ENCODE data around the gene USB1.

USB1 gene, protein sequence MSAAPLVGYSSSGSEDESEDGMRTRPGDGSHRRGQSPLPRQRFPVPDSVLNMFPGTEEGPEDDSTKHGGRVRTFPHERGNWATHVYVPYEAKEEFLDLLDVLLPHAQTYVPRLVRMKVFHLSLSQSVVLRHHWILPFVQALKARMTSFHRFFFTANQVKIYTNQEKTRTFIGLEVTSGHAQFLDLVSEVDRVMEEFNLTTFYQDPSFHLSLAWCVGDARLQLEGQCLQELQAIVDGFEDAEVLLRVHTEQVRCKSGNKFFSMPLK

DNA sequence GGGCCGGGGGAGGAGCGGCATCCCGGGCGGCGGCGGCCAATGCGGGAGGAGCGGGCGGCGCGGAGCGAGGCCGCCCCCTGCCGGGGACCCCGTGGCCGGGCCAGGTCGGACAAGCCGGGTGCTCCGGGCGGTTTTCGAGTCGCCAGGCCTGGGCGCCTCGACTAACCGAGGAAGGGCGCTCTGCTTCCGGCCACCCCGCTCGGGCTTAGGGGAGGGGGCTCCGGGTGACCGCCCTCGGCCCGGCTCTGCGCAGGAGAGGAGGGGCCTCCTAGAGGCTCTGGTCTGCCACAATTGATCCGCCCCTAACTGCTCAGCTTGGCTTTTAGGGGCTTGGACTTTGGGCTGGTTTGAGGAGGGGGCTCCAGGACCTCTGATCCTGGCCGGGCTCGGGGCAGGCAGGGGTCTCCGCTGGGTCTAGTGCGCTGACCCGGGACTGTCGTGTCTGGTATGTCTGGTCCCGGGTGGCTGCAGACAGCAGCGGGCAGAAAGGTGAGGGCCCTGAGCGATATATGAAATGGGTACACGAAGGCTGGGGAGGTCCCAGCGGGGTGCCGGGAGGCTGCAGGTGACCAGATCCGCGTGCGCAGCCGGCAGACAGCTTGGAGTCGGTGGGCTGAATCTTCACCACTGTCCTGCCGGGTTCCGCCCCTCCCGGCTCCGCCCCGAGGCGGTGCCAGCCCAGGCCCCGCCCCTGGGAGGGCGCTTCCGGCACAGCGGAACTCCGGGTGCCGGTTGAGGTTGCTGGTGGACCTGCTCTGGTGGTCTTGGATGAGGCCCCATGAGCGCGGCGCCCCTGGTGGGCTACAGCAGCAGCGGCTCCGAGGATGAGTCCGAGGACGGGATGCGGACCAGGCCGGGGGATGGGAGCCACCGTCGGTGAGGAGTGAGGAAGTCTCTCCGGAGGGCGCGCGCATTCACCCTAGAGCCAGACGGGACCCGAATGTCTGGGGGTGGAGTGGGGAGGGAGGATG, at the start of gene USB1:
Gene USB1 (plus strand): TSS at position 702 of the 971 bp plus-strand sequence. CDS start 77 bp downstream, at position 779.
- DNase-seq (ENCODE audit: low read depth in 4 of 4, low spot score in 1 of 4), result peak; percentile 56 to 77 (median 68)

DNA sequence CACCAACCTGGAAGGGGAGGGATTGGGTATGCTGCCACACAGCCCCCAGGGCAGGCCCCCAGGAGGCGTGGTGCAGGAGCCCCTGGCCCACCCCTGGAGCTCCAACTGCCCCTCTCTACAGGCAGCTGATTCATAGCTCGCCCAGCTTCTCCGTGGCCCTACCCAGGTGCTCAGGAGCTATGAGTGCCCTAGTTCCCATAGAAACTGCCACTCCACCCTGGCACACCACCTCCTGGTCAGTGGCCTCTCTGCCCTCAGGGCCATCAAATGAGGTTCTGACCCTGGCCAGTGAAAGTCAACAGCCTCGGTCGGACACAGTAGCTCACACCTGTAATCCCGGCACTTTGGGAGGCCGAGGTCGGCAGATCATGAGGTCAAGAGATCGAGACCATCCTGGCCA, 48.3 kb upstream of the USB1 start:
- no peak for DNase-seq (ENCODE audit: low read depth in 4 of 4, low spot score in 1 of 4)

DNA sequence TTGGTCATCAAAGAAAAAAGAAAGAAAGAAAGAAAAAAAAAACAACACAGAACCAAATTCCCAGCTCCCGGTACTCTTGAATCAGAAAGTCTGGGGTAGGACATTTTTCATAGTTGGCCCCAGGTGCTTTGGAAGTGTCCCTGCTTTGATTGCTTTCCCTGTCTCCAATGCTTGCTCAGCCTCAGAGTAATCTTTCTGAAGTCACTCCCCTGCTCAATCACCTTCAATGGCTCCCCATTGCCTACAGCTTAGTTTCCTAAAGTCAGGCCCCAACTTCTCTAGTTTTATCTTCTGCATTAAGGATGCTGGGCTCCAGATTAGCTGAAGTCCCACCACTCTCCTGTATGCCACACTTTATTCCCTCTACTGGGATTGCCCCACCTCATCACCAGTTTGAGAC, 47.4 kb upstream of the USB1 start:
- no peak for DNase-seq (ENCODE audit: low read depth in 4 of 4, low spot score in 1 of 4)

DNA sequence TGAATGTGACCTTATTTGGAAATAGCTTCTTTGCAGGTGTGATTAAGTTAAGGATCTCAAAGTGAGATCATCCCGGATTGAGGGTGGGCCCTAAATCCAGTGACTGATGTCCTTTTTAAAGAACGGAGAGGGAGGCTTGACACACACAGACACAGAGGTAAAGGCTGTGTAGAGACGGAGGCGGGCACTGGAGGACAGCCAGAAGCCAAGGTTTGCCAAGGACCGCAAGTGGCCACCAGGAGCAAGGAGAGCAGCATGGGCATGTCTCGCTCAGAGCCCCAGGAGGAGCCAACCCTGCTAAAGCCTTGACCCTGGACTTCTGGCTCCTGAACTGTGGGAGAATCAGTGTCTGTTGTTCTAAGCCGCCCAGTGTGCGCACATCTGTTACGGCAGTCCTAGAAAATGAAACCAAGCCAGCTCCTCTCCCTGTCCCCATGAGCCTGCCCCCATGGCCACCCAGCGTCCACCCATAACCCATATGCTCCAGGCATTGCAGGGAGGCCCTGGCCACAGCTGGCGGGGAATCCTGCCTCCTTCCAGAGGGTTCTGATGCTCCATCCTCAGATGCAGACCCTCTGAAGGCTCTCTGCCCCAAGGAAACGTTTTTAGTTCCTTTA, 45.5 kb upstream of the USB1 start:
- DNase-seq (ENCODE audit: low read depth in 4 of 4, low spot score in 1 of 4), result no peak

DNA sequence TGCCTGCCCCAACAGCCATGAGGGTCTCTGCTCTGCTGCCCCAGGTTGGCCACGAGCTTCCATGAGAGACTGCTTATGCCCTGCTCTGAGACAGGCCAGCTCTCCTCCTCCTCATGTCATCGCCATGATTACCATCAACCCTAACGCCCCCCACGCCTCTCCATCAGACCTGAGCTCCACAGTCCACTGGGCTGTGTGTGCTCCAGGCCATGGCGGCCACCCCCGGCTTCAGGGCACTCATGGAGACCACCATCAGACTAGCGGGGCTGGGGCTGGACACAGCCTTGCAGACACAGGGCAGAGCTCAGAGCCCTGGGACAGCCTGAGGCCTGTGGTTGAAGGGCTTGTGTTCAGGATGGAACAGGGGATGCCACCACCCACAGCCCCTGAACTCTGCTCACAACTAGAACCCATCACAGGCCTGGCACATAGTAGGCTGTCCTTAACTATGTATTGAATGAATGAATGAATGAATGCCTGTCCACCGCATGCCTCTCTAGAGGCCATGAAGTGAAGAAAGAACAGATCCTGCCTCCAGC, 44.9 kb upstream of the USB1 start:
- DNase-seq (ENCODE audit: low read depth in 4 of 4, low spot score in 1 of 4), result no peak

DNA sequence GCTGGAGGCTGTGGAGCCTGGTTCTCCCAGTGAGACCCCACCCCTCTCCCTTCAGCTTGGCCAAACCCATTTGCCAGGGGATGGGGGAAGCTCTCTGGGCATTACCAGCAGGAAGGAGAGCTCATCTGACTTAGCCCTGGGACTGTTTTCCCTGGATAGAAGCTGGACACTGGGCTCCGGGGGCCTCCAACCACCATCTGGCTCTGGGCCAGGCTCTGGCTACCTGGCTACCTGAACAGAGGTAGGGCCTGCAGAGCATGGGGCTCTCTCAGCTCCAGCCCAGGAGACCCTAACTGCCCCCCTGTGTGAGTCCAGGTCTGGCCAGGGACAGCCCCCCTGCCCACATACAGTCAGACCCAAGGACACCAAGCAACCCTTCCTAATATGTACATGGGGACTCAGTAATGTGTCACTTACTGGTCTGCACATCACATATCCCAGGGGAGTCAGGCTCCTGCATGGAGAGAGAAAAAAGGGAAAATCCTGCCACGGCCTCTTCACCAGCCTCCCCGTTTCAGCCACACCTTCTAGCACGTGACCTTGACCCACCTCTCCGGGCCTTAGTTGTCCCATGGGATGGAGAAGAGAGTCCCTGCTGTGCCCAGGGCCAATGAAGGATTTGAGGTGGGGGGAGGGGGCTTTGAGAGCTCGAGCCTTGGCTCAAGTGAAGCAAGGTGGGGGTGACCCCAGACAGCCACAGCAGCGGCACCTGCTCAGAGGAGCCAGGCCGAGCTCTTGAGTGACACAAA, 44.1 kb upstream of the USB1 start:
- no peak for DNase-seq (ENCODE audit: low read depth in 4 of 4, low spot score in 1 of 4)

DNA sequence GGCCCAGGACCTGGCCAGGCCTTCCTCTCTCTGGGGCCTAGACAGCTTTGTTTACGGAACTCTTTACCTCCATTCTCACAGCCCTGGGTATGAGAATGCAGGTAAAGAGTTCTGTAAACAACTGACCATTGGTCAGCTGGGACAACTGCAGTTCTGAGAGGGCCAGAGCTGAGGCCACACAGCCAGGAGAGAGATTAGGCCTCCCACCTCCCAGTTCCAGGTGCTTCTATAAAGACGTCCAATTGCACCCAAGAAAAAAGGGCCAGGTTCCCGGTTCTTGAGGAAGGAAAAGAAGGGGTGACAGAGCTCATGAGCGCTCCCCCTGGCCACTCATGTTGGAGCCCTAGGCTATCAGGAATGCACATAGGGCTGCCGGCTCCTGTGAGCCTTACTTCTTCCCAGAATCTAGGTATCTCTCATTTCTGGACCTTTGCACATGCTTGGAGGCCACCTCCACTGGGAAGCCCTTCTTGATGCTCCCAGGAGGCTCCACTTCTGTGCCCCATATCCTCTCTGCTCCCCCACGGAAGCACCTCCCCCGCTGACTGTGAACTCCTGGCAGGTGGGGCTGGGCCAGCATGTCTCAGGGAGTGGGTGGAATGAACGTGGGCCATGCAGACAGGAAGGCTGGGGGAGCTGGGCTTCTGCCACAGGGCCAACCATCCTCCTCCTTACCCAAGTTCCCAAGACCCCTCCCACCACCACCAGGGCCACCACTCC, 43.4 kb upstream of the USB1 start:
- DNase-seq (ENCODE audit: low read depth in 4 of 4, low spot score in 1 of 4), result no peak

DNA sequence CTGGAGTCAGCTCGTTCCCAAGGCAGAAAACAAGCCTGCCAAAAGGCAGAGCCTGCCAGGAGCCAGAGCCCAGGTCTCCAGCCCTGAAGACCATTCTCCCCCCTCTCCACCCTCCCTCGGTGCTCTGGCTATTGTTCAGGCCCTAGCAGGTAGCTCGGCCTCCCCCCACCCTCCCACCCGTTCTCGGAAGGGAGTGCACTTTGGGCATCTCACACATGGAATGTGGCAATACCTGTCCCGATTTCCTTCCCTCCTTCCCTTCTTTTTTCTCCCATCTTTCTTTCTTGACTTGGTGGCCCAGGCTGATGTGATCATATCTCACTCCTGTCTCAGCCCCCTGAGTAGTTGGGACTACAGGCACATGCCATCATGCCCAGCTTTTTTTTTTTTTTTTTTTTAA, 42.7 kb upstream of the USB1 start:
- no peak for DNase-seq (ENCODE audit: low read depth in 4 of 4, low spot score in 1 of 4)

DNA sequence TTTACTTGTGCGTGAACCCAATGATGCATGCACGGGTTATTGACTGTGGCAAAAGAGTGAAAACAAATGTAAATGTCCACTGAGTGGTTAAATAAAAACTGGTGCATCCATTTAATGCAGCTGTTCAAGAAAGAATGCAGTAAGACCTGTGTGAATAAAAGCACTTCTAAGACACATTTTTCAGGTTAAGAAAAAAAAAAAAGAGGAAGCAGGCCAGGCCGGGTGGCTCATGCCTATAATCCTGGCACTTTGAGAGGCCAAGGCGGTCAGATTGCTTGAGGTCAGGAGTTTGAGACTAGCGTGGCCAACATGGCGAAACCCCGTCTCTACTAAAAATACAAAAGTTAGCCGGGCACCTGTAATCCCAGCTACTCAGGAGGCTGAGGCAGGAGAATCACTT, 42.1 kb upstream of the USB1 start:
- DNase-seq (ENCODE audit: low read depth in 4 of 4, low spot score in 1 of 4), result no peak

DNA sequence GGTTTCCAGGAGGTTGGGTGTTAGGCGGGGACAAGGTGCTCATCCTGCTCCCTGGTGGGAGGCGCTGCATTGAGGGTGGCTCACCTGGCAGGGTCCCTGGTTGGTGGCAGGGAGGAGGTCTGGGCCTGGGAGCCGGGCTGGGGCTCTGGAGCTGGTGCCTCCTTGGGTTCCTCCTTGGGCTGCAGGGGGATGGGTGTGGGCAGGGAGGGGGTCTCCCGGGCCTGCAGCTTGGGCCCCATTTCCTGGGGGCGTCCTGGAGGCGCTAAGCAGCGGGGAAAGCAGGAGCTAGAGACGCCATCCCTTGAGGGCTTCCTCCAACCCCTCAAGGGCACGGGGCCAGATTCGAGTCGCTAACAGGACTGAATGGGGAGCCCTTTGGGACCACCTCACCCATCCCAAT, 41.4 kb upstream of the USB1 start:
- no peak for DNase-seq (ENCODE audit: low read depth in 4 of 4, low spot score in 1 of 4)

DNA sequence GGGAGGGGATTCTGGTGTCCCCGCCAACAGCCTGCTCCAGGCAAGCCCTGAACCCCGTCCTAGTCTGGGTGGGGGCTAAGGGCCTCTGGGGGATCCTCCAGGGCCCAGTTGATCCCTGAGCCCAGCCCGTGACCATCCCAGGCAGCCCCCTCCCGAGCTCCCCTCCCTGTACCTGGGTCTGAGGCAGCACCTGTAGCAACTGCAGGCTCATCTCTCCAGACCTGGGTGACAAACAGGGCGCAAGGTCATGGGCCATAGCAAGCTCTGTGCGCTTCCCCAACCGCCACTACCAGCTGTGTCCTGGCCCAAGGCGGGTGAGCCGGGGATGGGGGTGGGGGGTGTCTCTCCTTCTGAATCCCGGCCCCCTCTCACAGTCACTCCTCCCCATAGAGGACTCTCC, 40.9 kb upstream of the USB1 start:
- no peak for DNase-seq (ENCODE audit: low read depth in 4 of 4, low spot score in 1 of 4)

DNA sequence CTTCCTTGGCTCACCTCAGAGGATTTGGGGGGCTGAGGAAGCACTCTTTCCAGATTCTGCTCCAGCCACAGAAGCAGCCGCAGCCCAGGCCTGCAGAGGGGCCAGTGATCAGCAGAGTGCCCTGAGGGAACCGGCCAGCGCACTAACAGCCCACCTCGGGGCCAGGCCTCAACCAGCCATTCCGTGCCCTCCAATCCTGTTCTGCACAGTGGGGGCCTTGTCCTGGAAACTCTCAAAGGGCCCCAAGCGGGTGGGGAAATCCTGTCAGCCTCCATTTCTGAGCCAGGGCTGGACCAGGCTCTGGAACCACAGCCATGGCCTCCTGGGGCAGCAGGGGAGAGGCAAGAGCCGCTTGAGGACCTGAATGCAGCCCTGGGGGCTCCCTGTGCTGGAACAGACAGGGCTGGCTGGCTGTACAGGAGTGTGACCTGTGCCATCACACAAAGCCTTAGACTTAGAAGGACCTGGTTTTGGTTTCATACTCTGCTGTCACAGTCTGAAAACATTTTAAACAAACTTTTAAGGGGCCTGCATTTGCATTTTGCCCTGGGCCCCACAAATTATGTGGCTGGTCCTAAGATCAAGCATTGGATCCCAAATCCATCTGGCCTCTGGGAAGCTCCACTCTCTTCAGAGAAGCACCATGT, 40.3 kb upstream of the USB1 start:
- no peak for DNase-seq (ENCODE audit: low read depth in 4 of 4, low spot score in 1 of 4)

DNA sequence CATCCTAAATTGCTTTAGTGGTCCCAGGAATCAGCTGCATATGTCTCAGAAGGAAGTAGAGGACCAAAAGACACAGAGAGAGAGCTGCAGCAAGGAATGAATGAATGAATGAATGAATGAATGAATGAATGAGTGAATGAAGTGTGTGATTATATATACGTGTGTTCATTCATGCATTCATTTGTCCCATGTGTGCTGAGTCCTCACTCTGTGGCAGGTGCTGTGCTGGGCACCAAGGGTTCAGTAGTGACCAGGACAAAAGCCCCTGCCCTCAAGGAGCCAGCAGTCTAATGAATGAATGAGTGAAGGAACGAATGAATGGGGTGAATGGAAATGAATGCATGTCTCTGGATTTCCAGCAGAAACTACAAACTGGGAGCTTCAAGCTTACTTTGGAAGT, 39.7 kb upstream of the USB1 start:
- DNase-seq (ENCODE audit: low read depth in 4 of 4, low spot score in 1 of 4), result no peak

DNA sequence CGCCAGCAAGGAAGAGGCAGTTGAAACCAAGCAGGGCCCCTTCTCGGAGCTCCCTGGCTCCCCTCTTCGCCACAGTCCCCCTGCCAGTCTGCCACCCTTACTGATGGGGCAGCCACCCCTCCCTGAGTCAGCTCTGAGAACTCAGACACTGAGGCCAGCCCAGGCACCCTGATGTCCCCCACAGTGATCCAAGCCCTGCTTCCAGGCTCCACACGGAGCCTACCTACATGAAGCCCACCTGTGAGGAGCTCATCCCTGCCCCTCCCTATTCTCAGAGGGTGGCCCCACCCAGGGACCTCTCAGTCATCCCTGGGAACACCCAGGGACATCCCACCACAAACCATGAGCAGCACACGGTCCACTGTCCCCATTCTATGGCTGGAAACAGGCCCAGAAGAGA, 39.2 kb upstream of the USB1 start:
- DNase-seq (ENCODE audit: low read depth in 4 of 4, low spot score in 1 of 4), result no peak

DNA sequence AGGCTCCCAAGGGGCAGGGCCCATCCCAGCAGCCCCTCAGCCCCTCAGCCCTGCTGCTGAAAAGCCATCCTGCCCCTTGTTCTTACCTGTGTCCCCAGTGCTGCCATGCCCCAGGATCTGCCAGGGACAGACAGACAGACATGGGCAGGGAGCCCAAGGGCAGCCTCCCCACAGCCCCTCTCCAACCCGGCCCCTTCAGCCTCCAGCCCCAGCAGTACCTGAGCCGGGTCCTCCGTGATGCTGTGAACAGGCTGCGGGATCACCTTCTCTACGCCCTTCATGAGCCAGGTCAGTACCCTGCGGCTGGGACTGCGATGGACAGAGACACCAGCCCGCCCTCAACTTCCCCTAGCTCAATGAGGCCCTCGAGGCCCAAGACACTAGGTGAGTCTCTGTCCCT, 38.5 kb upstream of the USB1 start:
- no peak for DNase-seq (ENCODE audit: low read depth in 4 of 4, low spot score in 1 of 4)

DNA sequence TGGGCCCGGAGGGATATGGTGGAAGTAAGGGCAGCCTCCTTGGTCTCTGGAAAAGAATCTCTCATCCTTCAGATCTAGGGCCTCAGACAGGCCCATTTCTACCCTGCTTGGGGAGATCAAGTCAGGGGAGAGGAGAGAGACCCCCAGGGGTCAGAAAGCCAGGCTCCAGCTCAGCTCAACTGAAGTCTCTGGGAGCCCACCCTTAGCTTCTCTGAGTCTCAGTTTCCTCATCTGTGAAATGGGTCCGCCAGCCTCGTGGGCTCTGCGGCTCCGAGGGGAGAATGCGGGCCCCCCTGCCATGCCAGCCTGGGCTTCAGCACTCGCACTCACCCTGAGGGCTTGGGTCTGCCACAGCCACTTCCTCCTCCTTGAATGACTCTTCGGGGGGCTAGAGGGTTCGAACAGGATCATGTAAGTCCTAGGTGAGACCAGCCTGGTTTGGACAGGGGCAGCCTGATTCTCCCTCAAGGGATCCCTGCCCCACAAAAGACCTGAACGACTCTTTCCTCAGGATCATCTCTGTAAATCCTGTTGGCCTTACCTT, 37.0 kb upstream of the USB1 start:
- DNase-seq (ENCODE audit: low read depth in 4 of 4, low spot score in 1 of 4), result no peak

DNA sequence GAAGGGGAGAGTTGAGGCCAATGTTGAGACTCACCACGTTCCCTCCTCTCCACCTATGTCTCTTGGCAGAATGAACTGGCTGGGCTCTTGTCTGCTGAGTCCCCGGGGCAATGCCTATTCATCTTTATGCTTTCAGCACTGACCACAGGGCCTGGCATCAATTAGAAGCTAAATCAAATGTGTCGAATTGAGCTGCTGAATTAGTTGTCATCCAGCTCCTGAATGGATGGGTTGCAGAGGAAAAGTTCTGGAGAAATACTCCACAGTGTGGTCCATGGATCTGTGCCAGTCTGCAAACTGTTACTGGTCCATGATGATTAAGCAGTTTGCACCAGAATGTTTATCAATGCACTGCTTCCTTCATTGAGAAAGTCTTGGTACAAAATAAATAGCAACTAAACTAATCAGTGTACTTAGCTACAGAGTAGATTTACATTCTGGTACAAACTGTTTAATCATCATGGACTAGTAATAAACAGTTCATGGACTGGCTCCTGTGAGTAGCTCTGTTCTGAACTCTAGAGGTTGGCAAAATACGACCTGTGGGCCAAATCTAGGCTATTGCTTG, 34.9 kb upstream of the USB1 start:
- no peak for DNase-seq (ENCODE audit: low read depth in 4 of 4, low spot score in 1 of 4)

DNA sequence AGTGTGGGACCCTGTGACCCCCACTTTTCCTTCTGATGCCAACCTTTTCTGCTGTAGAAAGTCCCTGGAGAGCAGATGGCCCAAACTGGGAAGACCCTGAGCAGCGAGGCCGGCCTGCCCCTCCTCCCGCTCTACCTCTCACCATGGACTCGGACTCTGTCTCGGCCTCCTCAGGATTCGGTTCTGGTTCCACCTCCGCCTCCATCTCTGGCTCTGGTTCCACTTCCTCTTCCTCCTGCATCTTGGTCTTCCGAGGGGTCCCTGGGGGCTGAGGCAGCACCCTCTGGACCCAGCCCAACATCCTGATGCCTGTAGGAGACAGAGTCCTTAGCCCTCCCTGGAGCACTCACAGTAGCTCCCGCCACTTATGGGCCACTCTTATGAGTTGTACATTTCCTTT, 34.2 kb upstream of the USB1 start:
- DNase-seq (ENCODE audit: low read depth in 4 of 4, low spot score in 1 of 4), result no peak

DNA sequence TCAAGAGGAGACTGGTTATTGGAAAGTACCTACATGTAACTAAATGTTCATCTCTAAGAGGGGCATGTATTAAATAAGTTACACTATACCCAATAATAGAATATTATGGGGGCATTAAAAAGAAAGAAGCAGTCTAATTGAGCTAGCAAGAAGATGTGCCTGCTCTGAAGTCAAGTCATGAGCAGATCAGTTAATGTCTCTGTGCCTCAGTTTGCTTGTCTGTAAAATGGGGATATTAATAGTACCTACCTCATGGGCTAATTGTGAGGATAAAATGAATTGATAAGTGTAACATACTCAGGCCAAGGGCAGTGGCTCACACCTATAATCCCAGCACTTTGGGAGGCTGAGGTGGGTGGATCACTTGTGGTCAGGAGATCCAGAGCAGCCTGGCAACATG, 33.3 kb upstream of the USB1 start:
- DNase-seq (ENCODE audit: low read depth in 4 of 4, low spot score in 1 of 4), result no peak
